Measurements from ENCODE around the gene CYB5R3.
"Not testable (repeated sequence)": the region's sequence is repeated elsewhere in the genome, so short reads cannot be mapped to it uniquely, and the experiment has no call there.

The CYB5R3 gene

GRCh38 chr22:42596336-42596735 lies 52.9 kb downstream of the CYB5R3 start:
- DNase-seq = no peak

GRCh38 chr22:42595434-42595833 lies 53.8 kb downstream of the CYB5R3 start:
- DNase-seq = no peak

GRCh38 chr22:42591987-42592386 lies 57.2 kb downstream of the CYB5R3 start:
- no peak for DNase-seq

- DNase-seq = no peak
Observed at GRCh38 chr22:42587588-42588175, 61.5 kb downstream of the CYB5R3 start.

GRCh38 chr22:42586381-42586780 lies 62.8 kb downstream of the CYB5R3 start:
- DNase-seq = no peak

GRCh38 chr22:42585096-42585495 lies 64.1 kb downstream of the CYB5R3 start:
- no peak for DNase-seq

GRCh38 chr22:42584364-42584940 lies 64.7 kb downstream of the CYB5R3 start:
- DNase-seq = no peak

GRCh38 chr22:42582987-42583386 lies 66.2 kb downstream of the CYB5R3 start:
- DNase-seq = no peak

GRCh38 chr22:42581762-42582716 lies 67.2 kb downstream of the CYB5R3 start:
- DNase-seq = peak; percentile 45

GRCh38 chr22:42581194-42581761 lies 67.9 kb downstream of the CYB5R3 start:
- DNase-seq = not testable (repeated sequence)

GRCh38 chr22:42580040-42580439 lies 69.2 kb downstream of the CYB5R3 start:
- not testable (repeated sequence) for DNase-seq

GRCh38 chr22:42577623-42578240 lies 71.5 kb downstream of the CYB5R3 start:
- no peak for DNase-seq

- not testable (repeated sequence) for DNase-seq
Observed at GRCh38 chr22:42577141-42577540, 72.1 kb downstream of the CYB5R3 start.

GRCh38 chr22:42575996-42576574 lies 73.1 kb downstream of the CYB5R3 start:
- DNase-seq = not testable (repeated sequence)

GRCh38 chr22:42574468-42574867 lies 74.7 kb downstream of the CYB5R3 start:
- not testable (repeated sequence) for DNase-seq

- not testable (repeated sequence) for DNase-seq
Observed at GRCh38 chr22:42574046-42574445, 75.1 kb downstream of the CYB5R3 start.

- DNase-seq = not testable (repeated sequence)
Observed at GRCh38 chr22:42571068-42571467, 78.1 kb downstream of the CYB5R3 start.

GRCh38 chr22:42570580-42570979 lies 78.6 kb downstream of the CYB5R3 start:
- DNase-seq = not testable (repeated sequence)

GRCh38 chr22:42567950-42568349 lies 81.2 kb downstream of the CYB5R3 start:
- DNase-seq = not testable (repeated sequence)

Measured in NCI-H748 treated with DMSO at 0.1 percent for 48 hours (cell line).